ENCODE results near the gene CCDC57.
"Not testable (repeated sequence)": the region's sequence is repeated elsewhere in the genome, so short reads cannot be mapped to it uniquely, and the experiment has no call there.

The CCDC57 gene

GRCh38 chr17:82215095-82215971 is 2.7 kb upstream of the CCDC57 start:
- no peak overlapping the region for H3K4me3 ChIP-seq (ENCODE audit: low read length)
- no peak for TF ChIP-seq CTCF (IDR thresholded peaks at IDR 0.05; ENCODE audit: insufficient read depth, low read depth, low read length, missing control alignments)
- no peak for DNase-seq (ENCODE audit: low read depth)

- no peak for TF ChIP-seq CTCF (IDR thresholded peaks at IDR 0.05; ENCODE audit: insufficient read depth, low read depth, low read length, missing control alignments)
- DNase-seq (ENCODE audit: low read depth) = no peak
- H3K4me3 ChIP-seq (ENCODE audit: low read length) = no peak overlapping the region
Measured at GRCh38 chr17:82214012-82214628, 1.5 kb upstream of the CCDC57 start.

- TF ChIP-seq CTCF (IDR thresholded peaks at IDR 0.05; ENCODE audit: insufficient read depth, low read depth, low read length, missing control alignments) = no peak
- DNase-seq (ENCODE audit: low read depth) = peak; percentile 63
Measured at GRCh38 chr17:82213251-82214011, 789 bp upstream of the CCDC57 start.

DNA sequence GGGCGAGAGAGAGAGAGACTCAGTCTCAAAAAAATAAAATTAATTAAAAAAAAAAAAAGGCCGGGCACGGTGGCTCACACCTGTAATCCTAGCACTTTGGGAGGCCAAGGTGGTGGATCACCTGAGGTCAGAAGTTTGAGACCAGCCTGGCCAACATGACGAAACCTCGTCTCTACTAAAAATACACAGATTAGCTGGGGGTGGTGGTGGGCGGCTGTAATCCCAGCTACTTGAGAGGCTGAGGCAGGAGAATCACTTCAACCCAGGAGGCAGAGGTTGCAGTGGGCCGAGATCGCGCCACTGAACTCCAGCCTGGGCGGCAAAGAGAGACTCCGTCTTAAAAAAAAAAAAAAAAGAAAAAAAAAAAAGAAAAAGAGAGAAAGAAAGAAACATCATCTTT is 2.0 kb downstream of the CCDC57 start:
- not testable (repeated sequence) for H3K4me3 ChIP-seq (ENCODE audit: low read length); DNase-seq (ENCODE audit: low read depth)

More at GRCh38 chr17:82213251-82214011, 789 bp upstream of the CCDC57 start:
- peak overlapping the region; percentile 54 for H3K4me3 ChIP-seq (ENCODE audit: low read length)

- peak; percentile 89 for TF ChIP-seq CTCF (IDR thresholded peaks at IDR 0.05; ENCODE audit: insufficient read depth, low read depth, low read length, missing control alignments)
- peak; percentile 97 for DNase-seq (ENCODE audit: low read depth)
- H3K4me3 ChIP-seq (ENCODE audit: low read length) = peak overlapping the region; percentile 28
Measured at GRCh38 chr17:82205720-82206508, 6.7 kb downstream of the CCDC57 start.

DNA sequence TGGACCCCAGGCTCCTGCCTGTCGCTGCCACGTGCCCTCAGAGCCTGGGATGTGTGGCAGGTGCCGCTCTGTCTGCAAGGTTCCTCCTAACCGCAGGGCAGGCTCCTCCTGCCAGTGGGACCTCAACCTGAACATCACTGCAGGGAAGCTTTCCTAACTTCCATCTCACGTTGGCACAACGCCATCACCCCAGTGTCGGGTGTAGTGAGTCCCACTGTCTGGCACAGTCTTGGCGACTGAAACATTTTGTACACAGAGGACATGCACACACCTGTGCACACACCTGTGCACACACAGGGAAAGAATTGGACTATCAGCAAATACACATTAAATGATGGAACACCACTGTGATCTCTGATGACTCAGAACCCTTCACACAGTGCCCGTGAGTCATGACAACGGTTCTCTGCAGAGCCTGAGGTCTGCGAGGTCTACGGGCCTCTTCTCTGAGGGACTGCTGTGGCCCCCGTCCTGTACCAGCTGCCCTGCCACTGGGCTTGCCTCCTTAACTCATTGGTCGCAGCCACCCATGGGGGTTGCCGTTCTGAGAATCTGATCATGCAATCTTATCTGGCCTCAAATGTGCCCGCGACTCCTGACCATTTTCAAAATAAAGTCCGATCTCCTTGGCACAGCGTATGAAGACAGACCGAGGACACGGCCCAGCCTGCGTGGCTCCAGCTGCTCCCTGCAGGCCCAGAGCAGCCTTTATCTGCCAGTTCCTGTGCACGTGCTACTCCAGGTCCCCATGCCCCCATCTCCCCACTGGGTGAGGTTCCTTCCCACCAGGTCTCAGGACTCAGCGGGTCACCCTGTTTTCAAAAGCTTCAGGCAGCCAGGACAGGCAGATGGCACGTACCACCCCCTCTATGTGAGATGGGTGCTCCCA is 7.6 kb downstream of the CCDC57 start:
- DNase-seq (ENCODE audit: low read depth) = peak; percentile 89
- no peak for TF ChIP-seq CTCF (IDR thresholded peaks at IDR 0.05; ENCODE audit: insufficient read depth, low read depth, low read length, missing control alignments)
- H3K4me3 ChIP-seq (ENCODE audit: low read length) = no peak overlapping the region

Data from epithelial cell of esophagus (primary cell).